Activated CD8-positive, alpha-beta memory T cell treated with anti-CD3 and anti-CD28 coated beads, Interleukin-2, amount 50 U/mL, for 4 hours (primary cell): ENCODE results near the gene RACGAP1.
A peak's percentile ranks its signal among the peaks of the same experiment; 100 is the strongest.
"Not testable (repeated sequence)": the region's sequence is repeated elsewhere in the genome, so short reads cannot be mapped to it uniquely, and the experiment has no call there.

Source experiments
- DNase-seq: peaks from one replicate; pipeline ENCODE4 v3.0.0-alpha.2; 2020

Gene RACGAP1

GRCh38 chr12:50055831-50056638, 30.7 kb upstream of the RACGAP1 start:
- DNase-seq = peak; percentile 62

DNA sequence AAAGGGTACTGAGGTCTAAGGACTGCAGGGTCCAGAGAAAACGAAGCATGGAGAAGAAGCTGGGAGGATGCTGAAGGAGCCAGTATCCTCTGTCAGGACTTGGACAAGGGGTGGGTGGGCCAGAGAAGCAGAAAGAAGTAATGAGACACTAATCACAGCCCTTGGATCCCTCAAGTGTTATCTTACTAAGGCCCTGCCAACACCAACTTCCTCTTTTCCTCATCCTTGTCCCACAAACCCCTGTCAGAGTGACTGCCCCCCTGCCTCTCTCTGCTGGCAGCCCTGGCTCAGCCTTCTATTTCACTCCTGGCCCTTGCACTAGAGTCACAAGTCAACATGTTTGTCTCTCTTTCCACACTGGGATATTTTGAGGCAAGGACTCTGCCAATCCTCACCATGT, 28.3 kb upstream of the RACGAP1 start:
- DNase-seq = no peak

DNA sequence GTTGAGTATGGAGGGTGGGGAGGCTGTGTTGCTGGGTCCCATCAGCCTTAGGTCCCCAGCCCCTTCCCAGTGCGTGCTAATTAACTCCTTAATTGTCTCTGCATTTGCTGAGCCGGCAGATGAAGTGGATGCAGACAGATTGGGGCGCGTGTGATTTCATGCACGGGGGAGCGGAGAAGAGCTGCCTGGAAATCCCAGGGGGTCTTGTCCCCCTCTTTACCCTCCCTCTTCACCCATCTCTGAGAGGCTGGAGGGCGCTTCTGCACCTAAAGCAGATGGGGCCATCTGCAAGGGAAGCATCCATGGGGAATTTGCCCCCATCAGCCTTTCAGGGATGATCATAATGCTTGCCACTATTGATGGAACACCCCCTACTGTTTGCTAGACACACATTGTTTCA, 27.7 kb upstream of the RACGAP1 start:
- no peak for DNase-seq

- DNase-seq = no peak
These were observed 27.2 kb upstream of the RACGAP1 start for GRCh38 chr12:50052544-50052943.

DNA sequence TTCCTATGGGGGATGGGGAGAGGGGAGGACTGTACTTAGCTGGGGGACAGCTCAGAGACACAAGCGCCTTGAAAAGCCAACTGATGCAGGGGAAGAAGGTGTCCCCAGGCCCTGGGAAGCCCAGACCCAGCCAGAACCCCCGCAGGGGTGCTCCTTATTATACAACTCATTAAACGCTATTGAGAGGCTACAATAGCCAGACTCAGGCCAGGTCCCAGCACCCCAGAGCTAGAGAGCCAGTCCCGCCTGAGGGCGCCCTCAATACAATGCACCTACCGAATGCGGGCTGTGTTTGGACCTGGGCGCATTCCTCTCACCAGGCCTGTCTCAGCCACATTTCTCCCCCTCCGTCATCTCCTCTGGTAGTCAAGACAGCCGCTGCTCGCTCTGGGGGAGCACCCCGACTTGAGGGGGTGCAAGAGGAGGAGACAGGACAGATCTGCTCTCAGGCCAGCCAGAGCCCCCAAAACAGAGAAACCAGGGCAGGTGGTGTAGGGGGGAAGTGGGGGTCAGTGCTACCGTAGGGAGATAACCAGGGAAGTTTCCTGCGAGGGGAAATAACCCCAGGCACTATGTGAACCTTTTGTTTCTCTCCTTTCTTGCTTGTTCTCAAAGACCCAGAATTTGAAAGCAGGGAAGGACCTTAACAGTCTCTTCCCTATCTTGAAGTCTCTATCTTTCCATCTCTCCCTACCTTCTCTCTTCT, 26.0 kb upstream of the RACGAP1 start:
- no peak for DNase-seq

- DNase-seq = no peak
These were observed 25.3 kb upstream of the RACGAP1 start for GRCh38 chr12:50050410-50051098.

GRCh38 chr12:50050119-50050385, 24.8 kb upstream of the RACGAP1 start:
- no peak for DNase-seq

DNA sequence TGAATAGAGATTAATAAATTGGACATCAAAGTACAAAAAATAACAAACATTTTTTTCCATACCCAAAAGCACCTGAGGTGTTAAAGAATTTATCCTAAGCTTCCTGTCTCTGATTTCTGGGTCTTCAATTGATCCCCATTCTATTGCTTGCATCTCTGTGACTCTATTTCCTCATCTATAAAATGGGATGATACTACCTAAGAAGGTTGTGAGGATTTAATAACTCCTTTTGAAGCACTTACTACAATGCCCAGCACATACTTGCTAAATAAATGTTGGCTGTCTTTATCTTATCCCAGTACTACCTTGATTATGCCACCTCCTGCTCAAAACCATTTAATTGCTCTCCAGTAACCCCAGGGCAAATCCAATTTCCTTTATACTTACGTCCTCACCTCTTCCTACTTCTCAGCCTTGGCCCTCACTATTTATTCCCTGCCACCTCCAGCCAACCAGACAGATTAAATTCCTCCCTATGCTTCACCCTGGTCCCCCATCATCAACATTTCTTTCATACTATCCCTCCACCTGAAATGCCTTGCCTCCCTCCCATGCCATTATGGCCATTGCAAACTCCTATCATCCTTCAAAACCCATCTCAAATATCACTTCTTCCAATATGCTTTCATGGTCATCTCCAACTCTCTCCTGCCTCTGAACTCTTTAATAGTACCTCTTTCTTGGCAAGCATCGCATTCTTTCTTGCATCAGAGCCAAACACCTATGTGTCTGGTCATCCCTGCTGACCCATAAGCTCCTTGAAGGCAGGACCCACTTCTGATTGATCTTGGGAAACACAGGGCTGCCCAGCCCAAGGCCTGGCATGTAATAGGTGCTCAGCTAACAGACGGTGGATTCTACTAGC, 24.2 kb upstream of the RACGAP1 start:
- no peak for DNase-seq

DNA sequence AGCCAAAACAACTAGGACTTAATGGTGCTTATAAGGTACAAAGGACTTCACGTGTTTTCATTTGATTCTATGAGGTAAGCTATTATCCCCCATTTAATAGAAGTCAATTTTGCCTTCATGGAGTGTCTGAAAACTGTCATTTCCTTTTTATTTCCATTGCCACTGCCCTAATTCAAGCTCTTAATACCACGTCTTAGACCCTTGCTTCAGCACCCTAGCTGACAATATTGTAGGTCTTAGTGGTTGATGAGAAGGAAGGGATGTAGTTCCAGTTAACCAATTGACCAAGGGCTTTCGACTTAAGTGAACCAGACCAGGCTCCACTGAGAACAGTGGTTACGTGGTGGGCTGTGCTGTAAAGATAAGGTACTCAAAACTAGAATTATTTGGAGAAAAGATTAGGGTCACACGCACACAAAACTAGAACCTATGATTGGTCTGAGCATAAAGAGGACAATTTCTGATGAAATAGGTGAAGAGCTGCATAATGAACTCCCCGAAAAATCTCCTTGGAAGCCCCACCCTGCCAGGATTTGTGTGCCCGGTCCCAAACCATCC, 22.5 kb upstream of the RACGAP1 start:
- no peak for DNase-seq

DNA sequence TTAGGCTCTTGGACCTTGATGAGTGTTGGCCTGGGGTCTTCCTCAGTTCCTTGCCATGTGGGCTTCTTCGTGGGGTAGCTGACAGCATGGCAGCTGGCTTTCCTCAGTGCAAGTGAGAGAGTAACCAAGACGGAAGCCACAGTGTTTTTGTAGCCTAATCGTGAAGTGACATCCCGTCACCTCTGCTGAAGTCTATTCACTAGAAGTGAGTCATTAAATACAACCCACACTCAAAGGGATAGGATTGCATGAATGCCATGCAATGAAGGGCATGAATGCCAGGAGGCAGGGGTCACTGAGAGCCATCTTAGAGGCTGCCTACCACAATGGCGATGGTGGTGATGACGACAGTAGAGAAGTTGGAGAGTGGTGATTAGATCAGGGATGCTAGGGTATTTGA, 18.6 kb upstream of the RACGAP1 start:
- DNase-seq = no peak

GRCh38 chr12:50043308-50043707, 18.0 kb upstream of the RACGAP1 start:
- DNase-seq = no peak

- DNase-seq = no peak
These were observed 17.4 kb upstream of the RACGAP1 start for GRCh38 chr12:50042693-50043092.

DNA sequence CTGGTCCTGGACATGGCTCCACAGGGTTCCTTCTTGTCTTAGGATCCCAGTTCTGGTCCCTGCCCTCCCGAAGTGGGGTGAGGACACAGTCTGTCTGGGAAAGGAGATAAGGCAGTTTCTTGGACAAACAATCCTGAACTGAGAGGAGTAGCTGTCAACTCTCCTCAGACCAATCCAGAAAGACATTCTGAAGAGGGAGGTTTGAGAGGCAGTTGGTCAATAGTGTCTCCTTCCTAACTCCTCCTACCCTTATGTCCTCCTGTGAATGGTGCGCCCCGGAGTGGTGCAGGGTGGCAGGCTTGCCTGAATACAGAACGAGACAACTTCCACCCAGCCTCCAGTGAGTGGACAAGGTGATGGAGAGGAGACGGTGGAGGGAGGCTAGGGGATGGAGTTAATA, 16.7 kb upstream of the RACGAP1 start:
- no peak for DNase-seq

DNA sequence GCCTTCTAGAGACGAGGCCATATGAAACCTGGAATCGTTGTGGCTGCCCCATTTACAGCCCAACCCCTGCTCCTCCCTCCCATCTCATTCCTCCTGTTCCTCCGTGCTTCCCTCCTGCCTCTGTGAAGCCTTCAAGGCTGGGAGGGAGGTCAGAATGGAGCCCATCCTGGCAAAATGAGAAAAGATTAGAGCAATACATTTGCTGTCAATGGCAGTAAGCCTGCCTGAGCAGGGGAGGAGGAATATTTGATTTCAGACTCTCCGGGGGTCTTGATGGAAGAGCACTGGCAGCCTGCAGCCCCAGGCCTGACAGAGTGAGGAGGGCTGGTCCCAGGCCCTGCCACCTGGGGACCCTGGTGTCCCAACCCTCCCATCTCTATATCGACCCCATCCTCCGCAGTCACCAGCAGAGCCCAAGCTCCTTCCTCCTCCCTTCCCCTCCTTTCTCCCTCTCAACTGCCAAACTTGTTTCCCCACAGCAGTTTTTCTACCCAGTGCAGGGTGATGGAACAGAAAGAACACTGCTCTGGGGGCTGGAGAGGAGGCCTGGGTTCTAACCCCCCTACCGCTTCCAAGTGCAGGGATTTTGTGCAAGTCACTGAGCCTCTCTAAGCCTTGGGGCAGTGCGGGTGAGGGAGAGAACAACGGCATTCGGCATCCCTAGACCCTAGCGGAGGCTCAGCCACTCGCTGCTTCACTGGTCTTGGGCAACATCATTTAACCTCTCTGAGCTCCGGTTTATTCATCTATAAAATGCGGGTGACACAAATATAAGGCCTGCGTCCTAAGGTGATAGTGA, 16.0 kb upstream of the RACGAP1 start:
- DNase-seq = no peak

- DNase-seq = no peak
These were observed 15.4 kb upstream of the RACGAP1 start for GRCh38 chr12:50040657-50041056.

GRCh38 chr12:50039151-50039835, 14.0 kb upstream of the RACGAP1 start:
- peak; percentile 90 for DNase-seq

DNA sequence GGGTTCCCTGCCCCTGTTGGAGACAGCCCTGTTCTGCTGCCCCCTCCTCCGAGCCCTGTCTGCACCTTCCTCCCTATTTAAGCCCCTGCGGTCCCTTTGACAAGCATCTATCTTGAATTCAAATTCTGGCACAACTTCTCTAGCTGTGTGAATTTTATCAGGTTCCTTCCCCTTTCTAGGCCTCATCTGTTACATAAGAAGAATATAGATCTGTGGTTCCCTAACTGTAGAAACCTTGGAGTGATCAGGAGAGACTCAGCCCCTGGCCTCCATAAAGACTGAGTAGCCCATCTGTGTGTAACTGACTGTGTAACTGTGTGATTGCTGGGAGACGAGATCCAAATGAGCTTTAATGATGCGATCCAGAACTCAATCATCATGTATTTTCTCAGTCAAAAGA, 13.0 kb upstream of the RACGAP1 start:
- DNase-seq = no peak

DNA sequence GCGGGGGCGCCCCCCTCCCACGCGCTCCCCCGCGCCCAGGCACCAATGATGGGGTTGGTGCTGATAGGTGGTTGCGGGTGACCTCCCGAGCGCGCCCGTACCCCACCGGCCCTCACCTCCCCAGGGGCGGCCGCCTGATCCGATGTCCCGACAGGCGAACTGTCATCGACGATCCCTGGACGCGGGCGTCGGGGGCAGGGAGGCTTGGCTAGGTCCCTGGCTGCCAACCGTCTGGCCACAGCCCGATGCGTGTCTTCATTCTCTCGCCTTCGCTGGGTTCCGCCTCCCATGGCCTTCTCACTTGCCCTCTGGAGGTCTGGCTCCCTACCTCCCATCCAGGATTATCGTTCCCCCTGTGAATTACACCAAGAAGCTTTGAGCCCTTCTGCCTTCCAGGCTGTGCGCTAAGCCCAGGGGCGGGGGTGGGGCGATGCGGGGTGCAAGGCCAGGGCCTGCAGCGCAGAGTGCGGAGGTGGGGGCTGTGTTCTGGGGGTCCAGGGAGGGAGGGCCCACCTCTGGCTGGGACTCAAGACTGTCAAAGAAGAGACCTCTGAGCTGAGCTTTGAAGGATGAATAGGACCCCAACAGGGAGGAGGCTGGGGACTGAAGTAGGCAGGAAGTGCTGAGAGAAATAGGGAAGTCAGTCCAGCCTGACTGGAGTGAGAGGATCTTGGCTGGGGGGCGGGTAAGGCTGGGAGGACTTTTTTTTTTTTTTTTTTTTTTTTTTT, 7.7 kb upstream of the RACGAP1 start:
- DNase-seq = no peak

DNA sequence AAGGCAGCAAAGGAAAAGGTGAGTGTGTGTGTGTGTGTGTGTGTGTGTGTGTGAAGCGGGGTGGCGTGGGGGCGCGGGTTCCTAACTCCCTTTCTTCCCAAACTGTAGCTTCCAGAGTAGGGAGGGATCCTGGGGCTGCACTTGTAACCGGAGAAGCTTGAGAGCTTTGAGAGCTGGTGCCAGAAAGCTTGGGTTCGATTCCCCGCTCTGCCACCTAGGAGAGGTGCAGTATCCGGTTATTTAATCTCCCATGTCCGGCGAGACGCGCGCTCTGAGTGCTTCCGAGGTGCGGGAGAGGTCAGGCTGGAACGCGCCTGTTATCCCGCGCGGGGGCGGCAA, 7.2 kb upstream of the RACGAP1 start:
- DNase-seq = no peak

GRCh38 chr12:50030449-50030848, 5.2 kb upstream of the RACGAP1 start:
- DNase-seq = not testable (repeated sequence)

DNA sequence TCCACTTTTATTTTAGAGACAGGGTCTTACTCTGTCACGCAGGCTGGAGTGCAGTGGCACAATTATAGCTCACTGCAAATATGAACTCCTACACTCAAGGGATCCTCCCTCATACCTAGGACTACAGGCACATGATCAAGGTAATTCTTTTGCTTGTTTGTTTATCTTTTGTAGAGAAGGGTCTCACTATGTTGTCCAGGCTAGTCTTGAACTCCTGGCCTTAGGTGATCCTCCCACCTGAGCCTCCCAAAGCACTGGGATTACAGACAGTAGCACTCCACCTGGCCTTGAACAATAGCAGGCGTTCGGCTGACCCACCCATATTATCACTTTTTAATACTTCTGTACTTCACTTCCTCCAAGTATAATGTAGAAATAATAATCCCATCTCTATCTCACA, 1.4 kb upstream of the RACGAP1 start:
- DNase-seq = no peak
